ENCODE results near the gene PLEKHB2.
A peak's percentile ranks its signal among the peaks of the same experiment; 100 is the strongest.
"Not testable (repeated sequence)": the region's sequence is repeated elsewhere in the genome, so short reads cannot be mapped to it uniquely, and the experiment has no call there.

Gene PLEKHB2

GRCh38 chr2:131143803-131144202 lies 38.7 kb downstream of the PLEKHB2 start:
- DNase-seq (ENCODE audit: low spot score): no peak

GRCh38 chr2:131145040-131145439 lies 39.9 kb downstream of the PLEKHB2 start:
- DNase-seq (ENCODE audit: low spot score): no peak

DNA sequence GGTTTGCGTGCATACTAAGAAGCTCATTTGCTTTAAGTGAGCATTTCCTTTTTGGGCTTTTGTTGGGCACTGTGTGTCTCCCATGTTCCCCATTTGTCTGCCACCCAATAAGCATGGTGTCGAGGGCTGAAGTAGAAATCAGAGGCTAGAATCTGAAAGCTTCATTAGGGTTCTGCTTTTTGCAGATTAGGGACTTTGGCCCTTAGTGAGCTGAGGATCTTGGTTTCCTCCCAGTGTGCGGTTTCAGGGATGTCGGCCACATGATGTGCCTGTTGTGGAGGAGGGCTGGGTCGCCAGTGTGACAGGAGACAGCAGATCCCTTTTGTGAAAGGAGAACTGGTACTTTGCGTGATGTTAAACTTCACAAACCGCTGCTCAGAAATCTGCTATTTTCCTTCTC lies 41.1 kb downstream of the PLEKHB2 start:
- no peak for DNase-seq (ENCODE audit: low spot score)

GRCh38 chr2:131146749-131147148 lies 41.6 kb downstream of the PLEKHB2 start:
- no peak for DNase-seq (ENCODE audit: low spot score)

- DNase-seq (ENCODE audit: low spot score): no peak
These were observed 43.3 kb downstream of the PLEKHB2 start for GRCh38 chr2:131148426-131148825.

GRCh38 chr2:131150109-131150508 lies 45.0 kb downstream of the PLEKHB2 start:
- not testable (repeated sequence) for DNase-seq (ENCODE audit: low spot score)

GRCh38 chr2:131151398-131151797 lies 46.3 kb downstream of the PLEKHB2 start:
- no peak for DNase-seq (ENCODE audit: low spot score)

- no peak for DNase-seq (ENCODE audit: low spot score)
These were observed 46.9 kb downstream of the PLEKHB2 start for GRCh38 chr2:131152074-131152473.

- DNase-seq (ENCODE audit: low spot score): no peak
These were observed 48.4 kb downstream of the PLEKHB2 start for GRCh38 chr2:131153529-131153928.

DNA sequence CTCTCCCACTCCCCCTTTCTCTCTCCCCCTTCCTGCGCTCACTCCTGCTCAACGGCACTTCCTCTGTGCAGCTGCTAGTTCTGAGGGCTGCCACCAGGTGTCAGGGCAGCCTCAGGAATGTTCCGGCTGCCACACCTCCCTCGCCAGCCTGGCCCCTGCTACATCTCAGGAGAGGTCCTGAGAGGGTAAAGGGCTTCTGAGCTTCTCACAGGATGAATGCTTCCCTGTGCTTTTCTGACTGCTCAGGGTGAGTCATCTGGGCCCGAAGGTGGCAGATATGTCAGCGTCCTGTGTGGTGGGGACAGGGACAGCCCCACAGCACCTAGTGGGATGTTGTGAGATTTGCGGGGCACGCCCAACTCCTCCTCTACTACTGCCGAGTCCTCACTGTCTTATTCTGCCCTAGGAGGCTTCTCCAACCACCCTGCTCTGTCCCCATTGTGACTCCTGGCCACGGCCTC lies 49.0 kb downstream of the PLEKHB2 start:
- peak; percentile 71 for DNase-seq (ENCODE audit: low spot score)

DNA sequence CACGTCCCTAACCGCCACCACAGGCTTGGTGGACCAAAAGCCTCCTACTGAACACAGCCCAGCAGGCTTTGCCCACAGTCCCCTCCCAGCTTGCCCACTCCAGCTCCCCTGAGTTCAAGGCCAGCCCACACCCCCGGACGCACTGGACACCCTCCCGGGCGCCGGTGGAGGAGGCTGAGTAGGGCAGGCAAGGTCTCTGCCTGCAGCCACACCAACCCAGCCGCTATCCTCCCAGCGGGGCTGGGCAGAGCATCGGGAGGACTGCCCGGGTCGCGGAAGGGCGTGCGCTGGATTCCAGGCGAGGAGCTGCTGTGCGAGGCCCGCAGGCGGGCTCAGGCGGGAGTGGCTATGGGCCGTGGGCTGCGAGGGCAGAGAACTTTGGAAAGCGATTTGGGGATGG lies 49.5 kb downstream of the PLEKHB2 start:
- DNase-seq (ENCODE audit: low spot score): no peak

- no peak for DNase-seq (ENCODE audit: low spot score)
These were observed 50.2 kb downstream of the PLEKHB2 start for GRCh38 chr2:131155208-131155855.

DNA sequence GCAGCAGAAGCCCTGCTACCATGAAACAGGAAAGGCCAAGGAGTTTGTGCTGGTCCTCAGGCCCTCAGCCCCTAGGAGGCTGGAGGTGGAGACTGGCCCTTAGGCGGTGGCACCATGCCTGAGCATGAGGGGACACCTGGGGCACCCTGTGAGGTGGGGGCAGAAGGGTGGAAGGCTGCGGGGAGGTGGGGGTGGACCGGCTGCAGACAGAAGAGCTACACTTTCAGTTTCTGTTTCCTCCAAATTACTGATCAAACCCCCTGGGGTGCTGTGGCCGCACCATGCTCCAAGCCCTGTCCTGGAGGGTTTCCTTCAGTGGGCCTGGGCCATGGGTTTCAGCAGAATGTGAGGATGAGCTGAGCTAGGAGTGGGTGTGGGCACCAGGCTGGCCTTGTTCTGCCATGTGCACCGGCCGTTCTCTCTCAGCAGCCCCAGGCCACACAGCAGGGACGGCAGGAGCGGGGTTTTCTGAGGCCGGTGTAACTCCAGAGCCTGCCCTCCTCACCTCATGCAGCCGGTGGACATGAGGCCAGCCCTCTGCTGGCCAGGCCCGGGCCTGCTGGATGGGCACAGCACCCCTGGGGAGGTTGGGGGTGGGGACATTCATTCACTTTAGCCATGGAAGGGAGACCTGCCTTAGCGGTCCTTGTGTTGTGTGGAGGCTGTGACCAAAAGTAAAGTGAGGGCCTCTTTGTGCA lies 51.5 kb downstream of the PLEKHB2 start:
- DNase-seq (ENCODE audit: low spot score): no peak

GRCh38 chr2:131165562-131165961 lies 60.4 kb downstream of the PLEKHB2 start:
- not testable (repeated sequence) for DNase-seq (ENCODE audit: low spot score)

DNA sequence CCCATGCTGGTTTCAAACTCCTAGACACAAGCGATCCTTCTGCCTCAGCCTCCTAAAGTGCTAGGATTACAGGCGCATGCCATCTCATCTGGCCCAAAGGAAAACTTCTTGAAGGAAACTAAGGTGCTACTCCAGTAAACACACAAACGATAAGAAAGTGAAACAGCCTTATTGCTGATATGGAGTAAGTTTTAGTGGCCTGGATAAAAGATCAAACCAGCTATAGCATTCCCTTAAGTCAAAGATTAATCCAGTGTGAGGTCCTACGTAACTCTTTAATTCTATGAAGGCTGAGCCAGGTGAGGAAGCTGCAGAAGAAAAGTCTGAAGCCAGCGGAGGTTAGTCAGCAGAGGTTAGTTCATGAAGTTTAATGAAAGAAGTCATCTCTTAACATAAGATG lies 63.4 kb downstream of the PLEKHB2 start:
- DNase-seq (ENCODE audit: low spot score): no peak

GRCh38 chr2:131178050-131178449 lies 72.9 kb downstream of the PLEKHB2 start:
- not testable (repeated sequence) for DNase-seq (ENCODE audit: low spot score)

GRCh38 chr2:131178721-131179418 lies 73.7 kb downstream of the PLEKHB2 start:
- DNase-seq (ENCODE audit: low spot score): not testable (repeated sequence)

- not testable (repeated sequence) for DNase-seq (ENCODE audit: low spot score)
These were observed 76.3 kb downstream of the PLEKHB2 start for GRCh38 chr2:131181451-131181850.

DNA sequence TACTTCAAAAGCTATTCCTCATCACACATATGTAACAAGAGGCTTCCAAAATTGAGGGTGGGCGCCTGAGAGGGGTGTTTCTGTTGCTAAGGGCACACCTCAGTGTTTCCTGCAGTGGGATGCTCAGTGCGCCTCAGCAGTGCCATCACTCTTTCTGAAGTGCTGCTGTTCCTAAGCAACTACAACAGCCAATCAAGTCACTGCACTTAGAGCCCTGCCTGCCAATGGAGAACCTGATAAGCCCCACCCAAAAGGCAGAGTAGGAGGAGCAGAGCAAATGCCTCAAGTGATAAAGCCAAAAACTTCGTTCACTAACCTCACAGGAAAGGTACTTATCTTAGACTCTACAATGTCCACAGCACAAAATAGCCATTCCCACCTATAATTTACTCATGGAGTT lies 88.3 kb downstream of the PLEKHB2 start:
- DNase-seq (ENCODE audit: low spot score): not testable (repeated sequence)

DNA sequence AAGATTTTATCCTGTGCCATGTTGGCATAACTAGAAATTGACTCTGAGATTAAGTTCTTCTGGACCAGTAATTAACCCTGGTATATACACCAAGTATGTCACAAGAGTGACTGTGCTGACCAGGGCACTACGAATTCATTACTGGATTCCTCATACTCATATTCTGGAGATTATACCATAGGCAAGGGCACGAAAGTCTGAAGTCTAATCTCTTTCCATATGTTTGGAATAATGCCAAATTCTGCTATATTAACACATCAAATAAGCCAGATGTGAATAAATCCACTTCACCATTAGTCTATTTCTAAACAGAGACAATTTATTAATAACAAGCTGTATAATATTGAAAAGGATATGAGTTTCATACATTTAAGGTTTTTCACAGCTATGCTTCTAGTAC lies 91.0 kb downstream of the PLEKHB2 start:
- not testable (repeated sequence) for DNase-seq (ENCODE audit: low spot score)

Measured in CD4-positive, alpha-beta T cell treated with Interleukin-2 at 100 ng/mL for 4 hours (primary cell).